HG02981 (cell line): ENCODE results near the gene STK26.
"Not testable (repeated sequence)": the region's sequence is repeated elsewhere in the genome, so short reads cannot be mapped to it uniquely, and the experiment has no call there.

Experiments
- ATAC-seq: cut with Tn5 transposase; IDR thresholded peaks from one replicate; pipeline ENCODE4 v1.9.1; 2021; ENCODE audit warnings: mild to moderate bottlenecking, moderate library complexity; ENCODE audit not compliant: unreplicated experiment

Gene STK26

GRCh38 chrX:132034648-132035047, 11.5 kb downstream of the STK26 start:
- no peak for ATAC-seq

- no peak for ATAC-seq
These were observed 14.4 kb downstream of the STK26 start for GRCh38 chrX:132037479-132037993.

DNA sequence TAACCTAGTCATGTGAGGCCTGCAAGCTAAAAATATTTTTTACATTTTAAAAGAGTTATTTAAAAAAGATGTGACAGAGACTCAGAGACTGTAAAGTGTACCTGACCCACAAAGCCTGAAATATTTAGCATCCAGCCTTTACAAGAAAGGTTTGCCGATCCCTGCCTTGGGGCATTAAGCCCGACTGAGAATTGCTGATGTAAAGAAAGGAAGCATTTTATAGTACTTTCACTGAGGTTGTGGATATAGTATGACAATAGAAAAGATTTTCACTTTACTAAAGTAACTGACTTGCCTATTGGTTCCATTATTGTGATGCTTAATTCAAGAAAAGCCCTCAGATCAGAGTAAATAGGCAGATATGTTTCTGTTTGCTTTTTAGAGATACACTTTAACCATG, 17.0 kb downstream of the STK26 start:
- ATAC-seq: no peak

DNA sequence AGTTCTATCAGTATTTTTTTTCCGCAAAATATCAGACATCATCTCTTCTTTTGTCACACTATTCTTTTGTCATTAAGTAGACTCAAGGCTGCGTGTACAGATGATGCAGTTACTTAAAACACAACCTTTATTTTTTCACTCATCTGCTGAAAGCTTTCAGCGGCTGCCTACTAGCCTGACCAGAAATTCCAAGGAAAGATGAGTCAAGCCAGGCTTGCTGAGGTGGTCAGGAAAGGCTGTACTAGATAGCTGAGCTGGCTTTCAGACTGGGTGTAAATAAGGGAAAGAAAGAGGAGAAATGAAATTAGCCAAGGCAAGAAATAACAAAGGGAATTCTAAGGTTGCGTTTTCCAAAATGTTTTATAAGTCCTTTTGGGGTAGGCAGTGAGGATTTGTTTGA, 17.9 kb downstream of the STK26 start:
- ATAC-seq: no peak

DNA sequence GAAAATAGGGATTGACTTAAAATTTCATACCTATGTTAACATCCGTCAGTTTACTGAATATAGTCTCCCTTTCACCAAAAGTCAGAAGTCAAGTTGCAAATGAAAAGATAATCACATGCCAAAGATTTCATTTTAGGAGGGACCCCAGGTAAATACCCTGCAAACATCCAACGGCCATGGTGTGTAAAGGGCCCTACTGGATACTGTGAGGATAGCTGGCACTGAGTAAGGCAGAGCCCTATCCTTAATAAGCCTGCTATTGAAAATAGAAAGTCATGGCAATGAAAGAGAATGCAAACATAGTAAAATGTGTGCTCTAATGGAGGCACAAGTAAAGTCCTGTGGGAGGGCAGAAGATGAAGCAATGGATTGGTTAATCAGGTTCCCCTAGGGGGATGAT, 20.9 kb downstream of the STK26 start:
- ATAC-seq: no peak

GRCh38 chrX:132044953-132045352, 21.9 kb downstream of the STK26 start:
- ATAC-seq: no peak

DNA sequence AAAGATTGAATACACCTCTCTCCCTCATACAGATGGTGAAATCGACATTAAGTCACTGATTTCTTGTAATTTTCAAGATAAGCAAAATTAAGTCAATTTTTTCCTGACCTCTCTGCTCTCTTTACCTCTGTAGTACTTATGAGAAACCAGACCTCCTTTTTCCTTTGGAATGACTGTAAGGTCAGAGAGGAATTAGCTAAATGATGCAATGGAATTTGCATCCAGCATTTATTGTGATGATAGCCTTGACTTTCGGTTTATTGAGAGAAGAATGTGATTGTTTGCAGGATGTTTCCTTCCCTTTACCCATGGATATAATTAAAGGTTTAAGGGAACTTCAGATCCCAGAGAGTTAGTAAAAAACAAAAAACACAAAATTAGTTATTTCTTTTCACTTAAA, 22.4 kb downstream of the STK26 start:
- no peak for ATAC-seq

DNA sequence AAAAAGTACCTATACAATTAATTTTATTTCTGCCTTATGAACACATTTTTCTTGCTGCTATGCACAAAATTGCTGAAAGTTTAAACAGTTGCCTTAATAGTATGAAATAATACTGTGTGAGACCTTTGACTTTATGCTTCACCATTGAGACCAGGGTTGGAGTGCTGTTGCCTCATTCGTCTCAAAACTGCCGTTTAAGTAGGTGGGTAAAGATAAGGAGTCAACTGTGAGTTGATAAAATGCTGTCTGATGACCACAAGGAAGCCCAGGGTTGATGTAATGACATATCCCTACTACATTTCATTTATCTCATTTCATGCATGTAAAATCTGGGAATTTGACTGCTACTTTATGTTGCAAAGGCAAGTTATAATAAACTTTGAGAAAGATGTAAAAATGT, 23.4 kb downstream of the STK26 start:
- no peak for ATAC-seq

DNA sequence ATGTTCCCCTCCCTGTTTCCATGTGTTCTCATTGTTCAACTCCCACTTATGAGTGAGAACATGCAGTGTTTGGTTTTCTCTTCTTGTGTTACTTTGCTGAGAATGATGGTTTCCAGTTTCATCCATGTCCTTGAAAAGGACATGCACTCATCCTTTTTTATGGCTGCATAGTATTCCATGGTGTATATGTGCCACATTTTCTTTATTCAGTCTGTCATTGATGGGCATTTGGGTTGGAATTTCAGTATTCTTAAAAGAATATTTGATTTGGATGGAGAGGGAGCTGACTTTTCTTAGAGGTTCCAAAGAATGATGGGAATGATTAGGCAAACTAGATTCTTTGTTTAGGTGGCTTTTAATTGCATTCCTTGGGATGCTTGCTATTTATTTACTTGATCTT, 28.7 kb downstream of the STK26 start:
- ATAC-seq: not testable (repeated sequence)

DNA sequence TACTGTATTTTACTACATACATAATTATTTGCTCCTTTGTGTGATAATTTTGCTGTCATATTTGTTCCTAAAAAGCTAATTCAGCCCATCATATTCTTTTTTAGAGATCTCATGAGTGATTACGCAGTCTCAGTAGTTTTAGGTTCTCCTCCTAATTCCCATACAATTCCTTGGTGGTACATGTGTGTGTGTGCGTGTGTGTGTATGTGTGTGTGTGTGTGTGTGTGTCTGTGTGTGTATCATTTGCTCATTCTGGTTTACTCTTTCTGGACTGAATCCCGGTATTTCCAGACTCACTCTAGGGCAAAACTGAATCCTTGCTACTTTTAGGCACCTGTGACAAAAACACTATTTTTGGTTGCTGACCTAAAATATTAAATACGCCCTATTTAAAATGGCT, 34.9 kb downstream of the STK26 start:
- no peak for ATAC-seq

DNA sequence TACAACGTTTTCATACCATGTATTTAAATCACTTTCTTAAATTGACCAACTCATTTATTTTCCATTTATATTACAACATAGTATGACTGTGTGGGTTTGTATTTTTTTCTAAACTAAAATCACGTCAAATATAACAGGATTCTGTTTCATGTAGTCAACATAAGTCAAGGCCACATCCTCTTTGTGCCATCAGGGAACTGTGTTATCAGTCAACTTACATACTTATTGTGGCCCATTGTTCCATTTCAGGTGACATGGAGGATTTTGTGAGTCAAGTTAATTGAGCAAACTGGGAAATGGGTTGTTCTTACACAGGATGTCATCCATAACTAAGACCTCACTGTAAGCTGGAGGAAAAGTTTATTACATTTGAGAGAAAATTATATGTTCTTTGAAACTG, 35.9 kb downstream of the STK26 start:
- ATAC-seq: no peak

DNA sequence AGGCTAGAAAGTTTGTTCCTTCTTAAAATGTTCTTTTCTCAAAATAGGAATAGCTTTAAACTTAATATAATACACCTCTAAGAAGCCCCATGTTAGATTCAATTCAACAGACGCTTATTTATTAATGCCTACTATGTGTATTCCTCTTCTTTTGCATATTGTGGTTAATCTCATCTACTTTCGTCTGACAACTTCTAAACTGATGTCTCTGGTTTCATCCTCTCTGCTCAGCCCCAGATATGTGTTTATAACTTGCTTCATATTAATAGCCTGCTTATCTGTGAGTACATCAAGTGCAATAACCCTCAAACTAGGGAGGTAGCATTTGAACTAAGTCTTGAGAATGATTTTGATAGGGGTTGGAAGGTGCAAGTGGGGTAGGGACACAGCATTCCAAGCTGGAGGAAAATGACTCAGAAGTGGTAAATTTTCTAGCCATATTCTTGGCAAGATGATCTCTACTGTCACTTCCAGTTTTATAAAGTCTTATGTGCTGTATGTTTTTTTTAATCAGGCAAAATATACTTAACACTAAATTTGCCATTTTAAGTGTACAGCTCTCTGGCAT, 37.0 kb downstream of the STK26 start:
- no peak for ATAC-seq

GRCh38 chrX:132063334-132063733, 40.2 kb downstream of the STK26 start:
- ATAC-seq: no peak

GRCh38 chrX:132063862-132064261, 40.8 kb downstream of the STK26 start:
- ATAC-seq: no peak

DNA sequence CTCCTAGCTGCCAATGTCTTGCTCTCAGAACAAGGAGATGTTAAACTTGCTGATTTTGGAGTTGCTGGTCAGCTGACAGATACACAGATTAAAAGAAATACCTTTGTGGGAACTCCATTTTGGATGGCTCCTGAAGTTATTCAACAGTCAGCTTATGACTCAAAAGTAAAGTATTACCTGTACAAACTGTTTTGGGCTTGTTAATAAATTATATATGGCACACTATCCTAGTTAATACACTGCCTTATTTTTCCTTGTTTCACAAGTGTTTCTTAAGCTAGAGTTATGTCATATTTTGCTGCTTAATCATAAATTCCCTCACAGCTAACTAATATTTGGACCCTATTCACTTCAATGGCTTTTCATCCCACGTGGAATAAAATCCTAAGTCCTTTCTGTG, 45.3 kb downstream of the STK26 start:
- ATAC-seq: no peak

GRCh38 chrX:132071254-132071653, 48.2 kb downstream of the STK26 start:
- no peak for ATAC-seq

DNA sequence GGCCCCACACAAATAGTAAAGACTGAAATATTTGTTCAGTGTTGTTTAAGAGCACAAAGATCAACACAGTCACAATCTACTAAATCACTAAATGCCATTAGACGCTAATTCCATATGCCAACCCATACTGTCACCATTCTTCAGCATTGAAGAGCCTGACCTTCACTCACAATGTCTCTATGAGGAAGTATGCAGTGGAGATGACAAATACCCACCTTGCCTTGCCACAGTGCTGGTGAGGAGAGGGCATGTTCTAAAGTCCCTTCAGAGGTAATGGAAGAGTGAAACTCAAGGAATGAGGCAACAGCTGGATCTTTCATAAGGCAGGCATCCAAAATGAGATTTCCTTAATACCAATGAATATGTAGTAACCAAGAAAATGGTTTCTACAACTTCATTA, 54.3 kb downstream of the STK26 start:
- ATAC-seq: no peak

DNA sequence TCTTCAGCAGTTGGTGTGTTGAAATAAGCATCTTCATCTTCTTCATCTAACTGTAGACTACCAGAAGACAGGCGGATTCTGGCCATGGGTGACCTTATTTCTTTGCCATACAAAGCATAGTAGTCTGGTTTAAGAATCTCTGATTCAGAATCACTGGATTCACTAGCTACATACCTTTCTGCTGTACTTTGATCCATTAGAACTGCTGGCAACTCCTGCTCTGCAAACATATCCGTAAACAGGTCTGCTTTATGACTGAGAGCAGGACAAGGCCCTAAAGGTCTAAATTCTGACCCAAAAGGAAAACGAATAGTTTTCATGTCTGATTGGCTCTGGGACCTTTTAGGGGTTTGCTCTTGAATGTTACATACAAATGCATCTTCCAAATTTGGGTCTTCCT, 54.8 kb downstream of the STK26 start:
- ATAC-seq: no peak

- ATAC-seq: no peak
These were observed 62.7 kb downstream of the STK26 start for GRCh38 chrX:132085786-132086185.

GRCh38 chrX:132086672-132087071, 63.6 kb downstream of the STK26 start:
- no peak for ATAC-seq

DNA sequence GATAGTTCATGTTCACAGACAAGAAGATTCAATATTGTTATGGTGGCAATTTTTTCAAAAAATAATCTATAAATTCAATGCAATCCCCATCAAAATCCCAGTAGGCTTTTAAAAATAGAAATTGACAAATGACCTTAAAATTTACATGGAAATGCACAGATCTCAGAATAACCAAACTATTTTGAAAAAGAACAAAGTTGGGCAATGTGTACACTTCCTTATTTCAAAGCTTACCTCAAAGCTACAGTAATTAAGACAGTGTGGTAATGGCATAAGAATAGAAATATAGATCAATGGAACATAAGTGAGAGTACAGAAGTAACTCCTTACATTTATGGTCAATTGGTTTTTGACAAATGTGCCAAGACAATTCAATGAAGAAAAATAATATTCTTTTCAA, 65.8 kb downstream of the STK26 start:
- ATAC-seq: no peak

GRCh38 chrX:132090403-132091159, 67.5 kb downstream of the STK26 start:
- ATAC-seq: no peak
